CD8-positive, alpha-beta memory T cell (primary cell): ENCODE measurements around the gene MTF2. TPM values are rescaled to one million over a fixed set of nuclear protein-coding genes. Genes with fewer than 3 reads are reported as not detected.
A peak's percentile ranks its signal among the peaks of the same experiment; 100 is the strongest.

ENCODE experiments used
- CTCF ChIA-PET: fragments of 350-600 bp; sonication (Branson Sonifier 250); formaldehyde crosslinking; loops from one replicate; lab custom pipeline; 2021; ENCODE audit warnings: antibody characterized with exemption; lab: Charles Lee
- POLR2A ChIA-PET: fragments of 350-600 bp; sonication (Branson Sonifier 250); formaldehyde crosslinking; loops from one replicate; lab custom pipeline; 2021; ENCODE audit warnings: antibody characterized with exemption; lab: Charles Lee
- DNase-seq, 5 donors: peaks; one replicate each; pipeline versions ENCODE4 v3.0.0 to v3.0.0-alpha.2; 2020 to 2022; ENCODE audit warnings: mixed read lengths in 1 of 5
- H3K27ac ChIP-seq: one replicate; pipeline ENCODE4 v1.7.0; 2013; ENCODE audit warnings: low read depth, mild to moderate bottlenecking, low read length, moderate library complexity
- H3K27me3 ChIP-seq: 2 replicates; pipeline ENCODE4 v1.7.0; 2013; ENCODE audit warnings: low read length, mild to moderate bottlenecking; ENCODE audit not compliant: insufficient read depth, poor library complexity, severe bottlenecking
- H3K36me3 ChIP-seq: 2 replicates; pipeline ENCODE4 v1.7.0; 2013; ENCODE audit warnings: mild to moderate bottlenecking, low read length, moderate library complexity; ENCODE audit not compliant: insufficient read depth
- H3K4me1 ChIP-seq: 2 replicates; pipeline ENCODE4 v1.7.0; 2013; ENCODE audit warnings: mild to moderate bottlenecking, low read length, moderate library complexity; ENCODE audit not compliant: insufficient read depth
- H3K4me3 ChIP-seq: 2 replicates; pipeline ENCODE4 v1.7.0; 2013; ENCODE audit warnings: mild to moderate bottlenecking, low read length
- H3K9me3 ChIP-seq: 2 replicates; pipeline ENCODE4 v1.7.0; 2013; ENCODE audit warnings: mild to moderate bottlenecking, low read length
- H3K27ac Mint-ChIP-seq, 8 donors: one replicate each; pipeline ENCODE4 v1.8.0; 2020 to 2021; ENCODE audit warnings: mixed read lengths in 8 of 8, mild to moderate bottlenecking in 6 of 8, inconsistent platforms in 3 of 8, moderate library complexity in 3 of 8
- H3K27me3 Mint-ChIP-seq, 2 donors: one replicate each; pipeline ENCODE4 v1.8.0; 2020 to 2021; ENCODE audit warnings: mixed read lengths in 2 of 2, mild to moderate bottlenecking in 1 of 2, moderate library complexity in 1 of 2
- H3K36me3 Mint-ChIP-seq, 3 donors: one replicate each; pipeline ENCODE4 v1.8.0; 2020 to 2021; ENCODE audit warnings: mixed read lengths in 3 of 3, inconsistent platforms in 1 of 3, mild to moderate bottlenecking in 1 of 3
- H3K4me1 Mint-ChIP-seq, 3 donors: one replicate each; pipeline ENCODE4 v1.8.0; 2020 to 2021; ENCODE audit warnings: mixed read lengths in 3 of 3, inconsistent platforms in 1 of 3, mild to moderate bottlenecking in 1 of 3
- H3K4me3 Mint-ChIP-seq, 7 donors: one replicate each; pipeline ENCODE4 v1.8.0; 2020 to 2021; ENCODE audit warnings: mixed read lengths in 7 of 7, mild to moderate bottlenecking in 6 of 7, moderate library complexity in 4 of 7, inconsistent platforms in 2 of 7
- H3K9me3 Mint-ChIP-seq, 5 donors: one replicate each; pipeline ENCODE4 v1.8.0; 2020 to 2022; ENCODE audit warnings: mixed read lengths in 5 of 5, mild to moderate bottlenecking in 3 of 5, moderate library complexity in 2 of 5, inconsistent platforms in 1 of 5
- polyA plus RNA-seq: library from polyadenylated mRNA; unstranded; fragments of 300-500 nt; fragmentation: Illumina TruSeq; gene quantifications from one replicate; pipeline ENCODE4 v1.2.3, GENCODE V29; 2021
- total RNA-seq, 2 experiments: library from RNA; stranded (reverse); gene quantifications; one replicate each; pipeline ENCODE4 v1.2.3, GENCODE V29; 2021

Gene MTF2
- total and polyA plus RNA-seq, 3 experiments from 2014 or later, result 42.1 to 66.7 (median 43.4) TPM

DNA sequence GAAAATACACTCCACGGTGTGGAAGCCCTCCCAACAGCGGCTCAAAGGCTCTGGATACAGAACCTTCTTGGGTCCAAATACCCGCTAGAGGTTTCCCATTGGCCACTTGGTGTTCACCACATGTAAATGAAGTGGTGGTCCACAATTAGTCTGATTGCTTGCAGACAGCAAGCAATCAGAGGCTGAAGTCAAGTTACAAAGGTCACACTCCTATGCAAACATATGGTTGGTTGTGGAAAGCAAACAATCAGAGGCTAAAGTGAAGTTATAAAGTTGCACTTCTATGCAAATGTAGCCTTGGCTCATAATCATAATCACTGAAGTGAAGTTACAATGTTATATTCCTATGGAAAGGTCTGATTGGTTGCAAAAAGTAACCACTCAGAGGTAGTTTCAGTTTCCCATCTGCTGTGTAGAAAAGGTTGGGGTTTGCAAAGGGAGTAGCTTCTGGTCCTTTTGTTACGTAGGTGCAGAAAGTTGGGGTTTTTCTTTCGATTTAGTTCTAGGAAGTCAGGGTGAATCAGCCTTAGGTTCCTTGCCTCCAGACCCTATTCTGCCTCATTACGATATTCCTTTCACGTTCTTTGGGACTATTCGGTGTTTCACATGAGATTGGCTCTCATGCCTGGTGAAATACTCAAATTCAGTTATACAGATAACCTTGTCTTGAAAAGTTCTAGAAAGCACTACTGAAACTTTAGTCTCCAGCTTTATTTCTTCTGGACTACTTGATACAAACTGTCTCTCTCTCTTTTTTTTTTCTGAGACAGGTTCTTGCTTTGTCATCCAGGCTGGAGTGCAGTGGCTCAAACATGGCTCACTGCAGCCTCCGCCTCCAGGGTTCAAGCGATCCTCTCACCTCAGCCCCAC, 36.7 kb upstream of the MTF2 start:
- peaks cover 12% of the 10 kb centered on the region for H3K4me1 ChIP-seq
- no peaks in the 10 kb centered on the region for H3K9me3 ChIP-seq
- H3K36me3 ChIP-seq, result no peaks in the 10 kb centered on the region
- peak overlapping the region; percentile 57 to 99 (median 95) for H3K27ac Mint-ChIP-seq
- CTCF ChIA-PET, result interaction anchor here (1.0 to 1.6 kb wide), 7 partner anchors 9 to 183 kb away, joined by 3 to 5 read pairs (median 4); no protein-coding TSS in a partner anchor
- no peaks in the 10 kb centered on the region for H3K36me3 Mint-ChIP-seq
- peak overlapping the region; percentile 59 for H3K4me3 ChIP-seq
- peak overlapping the region; percentile 59 to 93 (median 86) for H3K4me3 Mint-ChIP-seq
- H3K27ac ChIP-seq, result peak overlapping the region; percentile 52
- H3K27me3 Mint-ChIP-seq, result no peaks in the 10 kb centered on the region
- no peaks in the 10 kb centered on the region for H3K27me3 ChIP-seq
- DNase-seq, result peak in 4 of 5 donors; percentile 24 to 77 (median 64)
- POLR2A ChIA-PET, result interaction anchor here (0.9 to 1.3 kb wide), 5 partner anchors 36 to 211 kb away, joined by 3 to 10 read pairs (median 4); partner anchors contain the start of genes DIPK1A, MTF2 and RPL5
- H3K4me1 Mint-ChIP-seq, result peaks cover 12 to 14% (median 13%) of the 10 kb centered on the region in 3 donors
- no peaks in the 10 kb centered on the region for H3K9me3 Mint-ChIP-seq

DNA sequence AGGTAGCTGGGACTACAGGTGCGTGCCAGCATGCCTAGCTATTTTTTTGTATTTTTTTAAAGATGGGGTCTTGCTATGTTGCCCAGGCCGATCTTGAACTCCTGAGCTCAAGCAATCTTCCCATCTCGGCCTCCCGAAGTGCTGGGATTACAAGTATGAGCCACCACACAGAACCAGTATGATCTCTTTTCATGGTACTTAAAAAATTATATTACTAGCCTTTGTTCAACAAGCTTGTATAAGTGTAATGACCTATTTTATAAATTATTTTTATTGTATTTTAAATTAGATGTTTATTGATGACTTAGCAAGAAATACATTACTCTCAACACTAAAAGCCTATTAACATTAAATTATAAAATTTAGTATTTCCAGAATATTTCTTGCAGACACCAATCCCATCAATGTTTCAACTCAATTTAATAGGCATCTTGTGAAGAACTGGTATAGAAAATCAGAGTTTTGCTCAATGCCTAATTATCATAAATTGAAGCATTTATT, 36.0 kb upstream of the MTF2 start:
- CTCF ChIA-PET, result interaction anchor here (1.0 to 1.6 kb wide), 6 partner anchors 8 to 49 kb away, joined by 3 to 5 read pairs (median 4); no protein-coding TSS in a partner anchor
- H3K4me3 ChIP-seq, result peak overlapping the region; percentile 59

DNA sequence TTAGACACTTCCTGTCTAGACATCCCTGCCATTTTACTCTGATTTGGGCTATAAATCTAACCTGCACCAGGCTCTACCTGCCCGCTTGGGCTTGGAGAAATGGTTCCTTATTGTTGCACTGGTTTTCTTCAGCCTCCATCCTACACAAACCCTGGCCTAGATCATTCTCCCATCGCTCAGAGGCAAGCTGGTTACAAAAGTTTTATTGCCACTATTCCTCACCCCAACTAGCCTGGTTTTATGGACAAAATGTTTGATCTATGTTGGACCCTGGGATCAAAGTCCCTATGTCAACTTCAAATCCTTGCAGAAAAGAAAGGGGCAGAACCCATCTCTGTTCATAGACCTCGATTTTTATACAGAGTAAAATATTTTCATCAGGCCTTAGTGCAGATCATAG, 31.5 kb upstream of the MTF2 start:
- Mint-ChIP-seq H3K9me3 (no peaks in the 10 kb centered on the region), H3K36me3 (no peaks in the 10 kb centered on the region), H3K27ac (peak overlapping the region in 1 of 8 donors; percentile 31), H3K27me3 (no peaks in the 10 kb centered on the region), H3K4me3 (no peak overlapping the region), H3K4me1 (peaks cover 2 to 3% (median 2%) of the 10 kb centered on the region in 3 donors)
- peaks cover 4% of the 10 kb centered on the region for H3K4me1 ChIP-seq
- H3K27me3 ChIP-seq, result no peaks in the 10 kb centered on the region
- H3K9me3 ChIP-seq, result no peaks in the 10 kb centered on the region
- ChIA-PET POLR2A (no interaction called here), CTCF (interaction anchor here (1.7 kb wide), 1 partner anchor 15 kb away, joined by 5 read pairs; no protein-coding TSS in a partner anchor)
- H3K4me3 ChIP-seq, result no peak overlapping the region
- DNase-seq, result no peak
- no peaks in the 10 kb centered on the region for H3K36me3 ChIP-seq
- no peak overlapping the region for H3K27ac ChIP-seq

More for the DNA sequence above, 36.0 kb upstream of the MTF2 start:
- no peaks in the 10 kb centered on the region for H3K9me3 ChIP-seq
- Mint-ChIP-seq H3K36me3 (no peaks in the 10 kb centered on the region), H3K27me3 (no peaks in the 10 kb centered on the region), H3K4me3 (peak overlapping the region; percentile 59 to 93 (median 86)), H3K9me3 (no peaks in the 10 kb centered on the region), H3K27ac (peak overlapping the region; percentile 57 to 99 (median 95)), H3K4me1 (peaks cover 12 to 14% (median 13%) of the 10 kb centered on the region in 3 donors)
- H3K27ac ChIP-seq, result peak overlapping the region; percentile 52
- peaks cover 12% of the 10 kb centered on the region for H3K4me1 ChIP-seq
- POLR2A ChIA-PET, result interaction anchor here (0.9 to 1.3 kb wide), 5 partner anchors 36 to 212 kb away, joined by 3 to 10 read pairs (median 4); partner anchors contain the start of genes DIPK1A, MTF2 and RPL5
- H3K36me3 ChIP-seq, result no peaks in the 10 kb centered on the region
- no peak for DNase-seq
- no peaks in the 10 kb centered on the region for H3K27me3 ChIP-seq

DNA sequence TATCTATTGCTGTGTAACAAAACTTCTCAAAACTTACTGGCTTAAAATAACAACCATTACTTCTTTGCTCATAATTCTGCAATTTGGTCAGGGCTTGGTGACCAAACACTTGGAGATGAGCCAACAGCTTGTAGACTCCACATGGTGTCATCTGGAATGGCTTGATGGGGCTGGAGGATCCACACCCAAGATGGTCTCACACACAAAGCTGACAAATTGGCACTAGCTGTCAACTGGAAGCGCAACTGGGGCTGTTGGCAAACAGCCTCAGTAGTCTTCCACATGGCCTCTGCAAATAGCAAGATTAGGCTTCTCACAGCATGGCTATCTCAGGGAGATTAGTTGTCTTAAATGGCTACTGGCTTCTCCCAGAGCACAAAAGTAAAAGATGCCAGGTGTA, 27.1 kb upstream of the MTF2 start:
- Histone ChIP-seq H3K27me3 (no peaks in the 10 kb centered on the region), H3K36me3 (no peaks in the 10 kb centered on the region), H3K4me3 (no peak overlapping the region), H3K4me1 (no peaks in the 10 kb centered on the region), H3K27ac (no peak overlapping the region), H3K9me3 (no peaks in the 10 kb centered on the region)
- no peaks in the 10 kb centered on the region for H3K36me3 Mint-ChIP-seq
- H3K4me3 Mint-ChIP-seq, result no peak overlapping the region
- ChIA-PET CTCF (interaction anchor here (0.8 to 1.4 kb wide), 2 partner anchors 9 to 10 kb away, joined by 3 read pairs; no protein-coding TSS in a partner anchor), POLR2A (no interaction called here)
- H3K27me3 Mint-ChIP-seq, result no peaks in the 10 kb centered on the region
- H3K4me1 Mint-ChIP-seq, result no peaks in the 10 kb centered on the region
- H3K27ac Mint-ChIP-seq, result no peak overlapping the region
- H3K9me3 Mint-ChIP-seq, result no peaks in the 10 kb centered on the region
- DNase-seq, result no peak

DNA sequence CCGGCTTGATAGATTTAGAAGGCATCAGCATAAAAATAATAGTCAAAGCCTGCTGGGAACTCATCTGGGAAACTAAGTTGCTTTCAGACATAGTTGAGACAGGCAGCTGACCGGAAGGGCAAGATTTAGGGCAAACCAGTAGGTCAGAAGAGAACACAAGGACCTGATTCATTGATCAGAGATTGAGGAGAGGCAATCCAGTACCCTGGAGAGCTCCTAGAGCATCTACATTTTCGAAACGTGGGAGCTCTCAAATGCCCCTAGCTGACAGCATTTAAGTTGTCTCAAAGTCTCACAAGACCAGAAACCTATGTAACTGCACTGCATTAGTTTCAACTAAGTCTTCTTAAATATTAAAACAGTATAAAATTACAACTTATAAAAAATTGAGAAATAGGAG, 22.9 kb upstream of the MTF2 start:
- ChIA-PET POLR2A (no interaction called here), CTCF (interaction anchor here (1.4 kb wide), 2 partner anchors 14 to 62 kb away, joined by 3 to 4 read pairs; no protein-coding TSS in a partner anchor)
- Mint-ChIP-seq H3K27ac (no peak overlapping the region), H3K36me3 (peaks cover 0 to 3% (median 0%) of the 10 kb centered on the region in 3 donors), H3K4me1 (no peaks in the 10 kb centered on the region), H3K9me3 (no peaks in the 10 kb centered on the region), H3K4me3 (no peak overlapping the region), H3K27me3 (peaks cover 13 to 29% of the 10 kb centered on the region in 2 donors)
- DNase-seq, result no peak
- Histone ChIP-seq H3K9me3 (no peaks in the 10 kb centered on the region), H3K27ac (no peak overlapping the region), H3K27me3 (no peaks in the 10 kb centered on the region), H3K4me1 (no peaks in the 10 kb centered on the region), H3K4me3 (no peak overlapping the region), H3K36me3 (no peaks in the 10 kb centered on the region)

DNA sequence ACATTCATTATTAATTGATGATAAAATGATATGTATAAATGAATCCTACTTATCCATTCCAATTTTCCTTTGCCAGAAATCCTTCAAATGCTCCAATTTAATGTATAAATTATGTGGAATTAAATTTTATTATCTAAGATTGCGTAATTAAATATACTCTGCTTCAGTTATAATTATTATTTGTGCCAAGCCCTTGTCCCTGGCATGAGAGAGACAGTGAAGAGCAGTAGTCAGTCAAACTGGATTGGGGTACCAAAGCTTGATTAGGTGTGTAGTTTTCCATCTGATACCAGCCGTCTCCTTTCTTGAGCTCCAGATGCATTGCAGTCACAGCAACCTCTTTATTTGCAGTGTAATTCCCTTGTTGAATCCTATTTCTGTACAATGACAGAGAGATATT, 22.4 kb upstream of the MTF2 start:
- Mint-ChIP-seq H3K27me3 (peaks cover 13 to 29% of the 10 kb centered on the region in 2 donors), H3K9me3 (no peaks in the 10 kb centered on the region), H3K4me1 (no peaks in the 10 kb centered on the region), H3K36me3 (peaks cover 0 to 3% (median 0%) of the 10 kb centered on the region in 3 donors), H3K4me3 (no peak overlapping the region), H3K27ac (no peak overlapping the region)
- Histone ChIP-seq H3K9me3 (no peaks in the 10 kb centered on the region), H3K4me1 (no peaks in the 10 kb centered on the region), H3K36me3 (no peaks in the 10 kb centered on the region), H3K27ac (no peak overlapping the region), H3K27me3 (no peaks in the 10 kb centered on the region), H3K4me3 (no peak overlapping the region)
- POLR2A ChIA-PET, result no interaction called here
- no peak for DNase-seq
- CTCF ChIA-PET, result interaction anchor here (1.4 kb wide), 2 partner anchors 14 to 63 kb away, joined by 3 to 4 read pairs; no protein-coding TSS in a partner anchor

DNA sequence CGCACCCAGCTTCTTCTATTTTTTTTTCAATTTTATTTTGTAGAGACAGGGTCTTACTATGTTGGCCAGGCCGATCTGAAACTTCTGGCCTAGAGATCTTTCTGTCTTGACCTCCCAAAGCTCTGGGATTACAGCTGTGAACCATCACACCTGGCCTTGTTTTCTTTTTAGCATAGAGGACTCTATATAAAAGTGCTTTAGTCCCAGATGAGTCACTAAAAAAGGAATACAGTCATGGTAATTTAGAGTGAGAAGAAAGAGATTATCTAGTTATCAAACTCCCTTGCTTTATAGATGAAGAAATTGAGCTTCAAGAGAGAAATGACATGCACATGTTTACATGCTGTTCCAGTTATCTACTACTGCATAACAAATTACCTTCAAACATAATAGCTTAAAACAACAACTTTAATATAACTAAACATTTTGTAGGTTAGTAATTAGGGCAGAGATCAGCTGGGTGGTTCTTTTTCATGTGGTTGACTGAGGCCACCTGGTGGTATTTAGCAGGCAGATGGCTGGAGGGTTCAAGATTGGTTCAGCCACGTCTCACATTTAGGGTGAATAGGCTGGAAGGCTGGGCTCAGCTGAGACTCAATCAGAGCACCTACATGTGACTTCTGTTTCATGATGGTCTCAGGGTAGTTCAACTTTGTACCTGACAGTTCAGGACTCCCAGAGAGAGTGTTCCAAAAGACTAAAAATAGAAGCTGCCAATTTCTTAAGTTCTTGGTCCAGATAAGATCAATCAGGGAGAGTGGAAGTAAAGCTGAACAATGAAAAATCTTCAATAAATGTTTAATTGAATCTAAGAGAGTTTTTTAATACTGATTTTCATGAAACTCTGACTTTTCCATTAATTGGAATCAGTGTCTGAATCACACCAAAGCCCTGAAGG, 16.9 kb upstream of the MTF2 start:
- H3K4me3 ChIP-seq, result no peak overlapping the region
- Mint-ChIP-seq H3K36me3 (peaks cover 0 to 3% (median 0%) of the 10 kb centered on the region in 3 donors), H3K27me3 (peaks cover 23 to 47% of the 10 kb centered on the region in 2 donors), H3K4me3 (no peak overlapping the region), H3K4me1 (no peaks in the 10 kb centered on the region), H3K27ac (peak overlapping the region in 1 of 8 donors; percentile 6), H3K9me3 (no peaks in the 10 kb centered on the region)
- ChIA-PET CTCF (interaction anchor here (0.8 to 2.7 kb wide), 17 partner anchors 9 to 230 kb away, joined by 3 to 25 read pairs (median 5); partner anchors contain the start of genes DIPK1A, MTF2 and RPL5), POLR2A (no interaction called here)
- no peaks in the 10 kb centered on the region for H3K9me3 ChIP-seq
- H3K4me1 ChIP-seq, result no peaks in the 10 kb centered on the region
- no peaks in the 10 kb centered on the region for H3K27me3 ChIP-seq
- H3K36me3 ChIP-seq, result no peaks in the 10 kb centered on the region
- DNase-seq, result peak; percentile 9 to 63 (median 33)
- no peak overlapping the region for H3K27ac ChIP-seq
